OCI-LY7 (cell line): Measurements from ENCODE around the gene SNCA.

Source experiments
- CTCF ChIP-seq: fragments of 200-600 bp; sonication (generic); conservative IDR thresholded peaks from 2 replicates; pipeline ENCODE4 v1.5.1; 2014; ENCODE audit warnings: mild to moderate bottlenecking, antibody characterized with exemption, low read length, moderate library complexity, mixed read lengths
- EZH2phosphoT487 ChIP-seq: fragments of 200-600 bp; sonication (generic); IDR thresholded peaks from 2 replicates; pipeline ENCODE4 v1.6.1; 2018; ENCODE audit warnings: low read depth, borderline replicate concordance, mild to moderate bottlenecking, mixed run types, antibody characterized with exemption, low read length, moderate library complexity, mixed read lengths

- no peak for TF ChIP-seq CTCF
- TF ChIP-seq EZH2phosphoT487, result no peak
These were observed 103.0 kb downstream of the SNCA start for GRCh38 chr4:89733946-89734345.
